AG08396 (cell line): ENCODE data around the gene PDZD2.
"Not testable (repeated sequence)": the region's sequence is repeated elsewhere in the genome, so short reads cannot be mapped to it uniquely, and the experiment has no call there.

Source experiments
- DNase-seq: peaks from one replicate; pipeline ENCODE4 v3.0.0; 2012; ENCODE audit warnings: low spot score, mixed read lengths

The PDZD2 gene

GRCh38 chr5:31934156-31934555 is 295.2 kb downstream of the PDZD2 start:
- no peak for DNase-seq

DNA sequence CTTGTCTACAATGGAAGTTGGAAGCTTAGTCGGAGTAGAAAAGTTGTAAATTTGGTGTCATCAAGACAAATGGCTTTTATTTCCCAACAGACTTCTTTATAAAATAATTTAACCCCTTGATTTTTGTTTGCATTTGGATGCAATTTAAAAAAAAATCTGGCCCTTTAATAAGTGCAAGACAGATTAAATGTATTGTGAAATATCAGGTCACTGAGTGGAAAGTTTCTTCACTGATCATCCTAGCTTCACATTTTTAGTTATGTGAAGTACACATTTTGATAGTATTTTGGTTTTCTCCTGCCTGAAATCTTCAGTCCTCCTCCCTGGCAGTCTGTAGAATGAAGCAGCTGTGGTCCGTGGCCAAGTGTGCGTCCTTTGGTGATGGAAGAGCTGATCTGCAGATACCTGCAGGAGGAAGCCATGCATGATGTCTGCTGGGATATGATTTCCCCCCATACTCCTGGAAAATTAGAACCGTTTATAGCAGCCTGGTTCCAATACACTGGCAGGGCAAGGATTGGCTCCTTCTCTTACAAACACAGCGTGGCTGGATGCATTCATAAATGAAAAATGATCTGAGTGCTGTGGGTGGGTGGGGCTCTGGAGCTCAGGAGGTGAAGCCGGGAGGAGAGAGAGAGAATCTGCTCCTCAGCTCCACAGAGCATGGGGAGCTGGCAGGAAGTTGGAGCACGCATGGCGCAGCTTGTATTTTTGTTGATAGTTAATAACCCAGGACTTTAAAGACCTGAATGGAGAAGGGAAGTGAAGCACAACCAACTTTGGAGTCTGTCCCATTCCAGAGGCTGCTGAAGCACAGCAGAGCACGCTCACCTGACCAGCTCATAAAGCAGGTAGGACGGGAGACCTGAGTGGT is 296.8 kb downstream of the PDZD2 start:
- DNase-seq, result no peak

- DNase-seq, result no peak
These were observed 297.8 kb downstream of the PDZD2 start for GRCh38 chr5:31936683-31937082.

DNA sequence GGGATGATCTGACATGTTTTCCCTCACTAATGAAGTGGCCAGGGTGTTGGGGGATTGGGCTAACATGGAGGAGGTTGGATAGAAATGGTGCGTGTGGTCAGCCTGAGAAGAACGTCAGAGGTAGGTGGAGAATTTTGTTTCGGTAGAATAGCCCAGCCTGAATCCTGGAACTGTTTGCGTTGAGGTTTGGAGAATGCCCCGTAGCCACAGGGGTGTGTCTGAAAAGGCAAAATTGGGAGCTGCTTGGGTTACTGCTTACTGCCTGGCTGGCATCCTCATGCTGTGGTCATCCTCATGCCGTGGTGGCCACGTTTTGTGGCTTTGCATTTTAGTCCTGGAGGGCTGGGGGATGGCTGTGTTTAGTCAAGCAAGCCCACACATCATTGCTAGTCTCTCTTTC is 298.3 kb downstream of the PDZD2 start:
- no peak for DNase-seq

- DNase-seq, result no peak
These were observed 298.8 kb downstream of the PDZD2 start for GRCh38 chr5:31937703-31938102.

DNA sequence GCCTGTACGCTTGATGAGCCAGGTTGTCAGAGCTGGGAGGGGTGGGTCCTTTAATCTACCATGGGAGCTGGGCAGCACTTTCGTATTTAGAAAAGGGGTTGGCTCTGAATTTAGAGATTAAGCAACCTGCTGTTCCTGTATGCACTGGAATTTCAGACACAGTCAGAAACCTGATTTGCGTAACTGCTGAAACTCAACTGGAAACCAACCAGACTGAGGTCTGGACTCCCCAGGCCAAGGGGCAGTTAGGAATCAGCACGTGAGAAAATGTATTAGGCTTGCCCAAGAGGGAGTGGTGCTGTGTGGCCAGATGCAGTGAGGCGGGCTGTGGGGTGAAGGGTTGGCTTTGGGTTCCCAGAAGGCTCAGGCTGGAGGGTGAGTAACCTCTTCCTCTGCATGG is 300.2 kb downstream of the PDZD2 start:
- DNase-seq, result no peak

- no peak for DNase-seq
These were observed 302.3 kb downstream of the PDZD2 start for GRCh38 chr5:31941151-31941755.

DNA sequence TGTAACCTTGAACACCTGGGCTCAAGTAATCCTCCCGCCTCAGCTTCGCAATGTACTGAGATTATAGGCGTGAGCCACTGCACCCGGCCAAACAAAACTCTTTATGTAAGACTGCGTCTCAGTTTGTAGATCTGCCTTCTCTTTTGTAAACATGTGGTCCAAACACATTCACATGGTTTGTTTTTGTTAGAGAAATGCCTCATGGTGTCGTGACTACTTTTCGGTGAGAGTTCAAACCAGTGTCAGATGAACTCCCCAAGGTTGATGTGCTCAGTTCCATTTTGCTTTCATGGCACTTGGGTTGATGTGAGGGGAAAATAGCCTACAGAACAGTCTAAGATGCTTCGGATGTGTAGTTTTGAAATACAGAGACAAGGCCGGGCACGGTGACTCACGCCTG is 303.6 kb downstream of the PDZD2 start:
- peak; percentile 32 for DNase-seq

GRCh38 chr5:31944684-31945445 is 305.9 kb downstream of the PDZD2 start:
- DNase-seq, result no peak

DNA sequence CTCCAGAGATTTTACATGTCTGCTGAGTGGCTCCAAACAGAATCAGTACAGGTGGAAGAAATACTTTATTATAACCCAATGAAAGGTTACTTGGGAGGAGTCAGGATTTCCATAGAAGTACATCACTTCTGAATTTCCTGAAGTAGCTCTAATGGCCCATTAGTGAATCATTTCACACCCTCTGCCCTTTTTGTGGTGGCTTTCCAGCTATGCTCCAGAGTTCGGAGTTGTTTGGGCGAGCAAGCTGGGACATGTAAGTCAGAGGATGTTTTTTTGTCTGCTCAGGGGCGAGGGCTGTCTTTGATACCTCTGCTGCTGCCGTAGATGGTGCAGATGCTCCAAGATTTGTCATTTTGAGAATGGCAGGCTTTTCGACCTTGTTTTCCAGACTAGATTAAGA is 309.1 kb downstream of the PDZD2 start:
- no peak for DNase-seq

DNA sequence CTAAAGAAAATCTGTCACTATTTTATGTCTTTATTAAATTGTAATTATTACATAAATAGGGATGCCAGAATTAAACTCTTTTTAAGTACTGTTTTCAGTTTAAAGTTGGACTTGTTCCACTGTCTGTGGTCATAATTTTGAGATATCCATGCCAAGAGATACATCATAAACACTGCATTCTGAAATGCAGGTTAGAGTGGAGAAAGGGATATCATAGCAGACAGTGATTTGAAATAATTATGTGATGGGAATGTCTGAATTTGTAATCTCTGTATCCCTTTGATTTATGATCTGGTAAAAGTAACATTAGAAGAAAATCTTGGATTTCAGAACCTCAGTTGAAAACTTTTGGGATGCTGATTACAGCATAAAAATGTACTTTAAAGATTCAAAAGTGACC is 313.1 kb downstream of the PDZD2 start:
- DNase-seq, result no peak

GRCh38 chr5:31954091-31954490 is 315.2 kb downstream of the PDZD2 start:
- no peak for DNase-seq

DNA sequence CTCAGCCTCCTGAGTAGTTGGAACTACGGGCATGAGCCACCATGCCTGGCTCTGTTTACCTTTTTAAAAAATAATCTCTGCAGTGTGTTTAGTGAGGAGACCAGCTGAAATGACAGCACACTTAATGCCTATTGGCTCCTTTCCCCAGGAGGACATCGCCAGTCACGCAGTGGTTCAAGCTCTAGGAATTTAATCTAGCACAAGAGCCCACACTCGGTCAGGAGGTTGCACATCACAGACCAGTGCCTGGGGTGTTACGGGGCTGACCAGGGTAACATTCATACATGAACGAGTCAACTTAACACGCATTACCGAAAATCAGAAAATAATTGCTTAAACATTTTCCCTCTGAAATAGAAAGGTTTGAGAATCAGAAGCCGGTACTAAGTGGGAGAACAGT is 318.2 kb downstream of the PDZD2 start:
- DNase-seq, result no peak

DNA sequence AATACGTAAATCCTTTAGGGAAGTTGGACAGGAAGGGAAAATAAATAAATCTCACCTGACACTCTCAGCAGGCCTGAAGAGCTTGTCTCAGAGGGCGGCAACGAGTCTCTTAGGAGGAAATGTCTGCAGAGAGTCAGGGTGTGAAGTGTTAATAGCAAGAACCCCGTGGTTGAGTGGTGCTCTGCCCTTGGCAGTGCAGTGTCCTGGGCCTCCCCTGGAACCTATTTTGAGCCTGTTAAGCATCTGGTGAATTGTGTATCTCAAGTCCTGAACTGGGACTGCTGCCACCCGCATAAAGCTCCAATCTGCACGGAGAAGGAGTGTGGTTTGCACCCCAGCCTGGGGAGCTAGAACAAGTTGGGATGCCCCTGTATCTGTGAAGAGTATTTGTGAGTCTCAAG is 323.4 kb downstream of the PDZD2 start:
- DNase-seq, result no peak

DNA sequence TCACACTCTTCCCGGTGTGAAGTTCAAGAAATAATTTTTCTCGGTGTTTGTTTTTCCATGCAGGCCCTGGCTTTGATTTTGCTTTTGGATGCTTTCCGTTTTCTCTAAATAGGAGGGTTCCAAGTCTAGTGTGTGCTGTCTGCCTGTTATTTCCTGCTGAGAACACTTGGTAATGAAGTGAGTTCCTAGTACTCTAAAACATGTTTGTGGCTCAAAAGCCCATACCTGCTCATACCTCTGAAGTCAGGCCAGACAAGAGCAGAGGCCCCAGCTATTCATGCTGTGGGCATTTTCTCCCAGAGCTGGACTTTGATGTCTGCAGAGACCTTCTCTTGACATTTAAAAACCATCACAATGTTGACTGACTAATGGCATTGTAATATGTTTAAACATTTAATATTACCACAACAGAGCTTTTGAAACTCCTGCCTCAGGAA is 324.0 kb downstream of the PDZD2 start:
- peak; percentile 26 for DNase-seq

DNA sequence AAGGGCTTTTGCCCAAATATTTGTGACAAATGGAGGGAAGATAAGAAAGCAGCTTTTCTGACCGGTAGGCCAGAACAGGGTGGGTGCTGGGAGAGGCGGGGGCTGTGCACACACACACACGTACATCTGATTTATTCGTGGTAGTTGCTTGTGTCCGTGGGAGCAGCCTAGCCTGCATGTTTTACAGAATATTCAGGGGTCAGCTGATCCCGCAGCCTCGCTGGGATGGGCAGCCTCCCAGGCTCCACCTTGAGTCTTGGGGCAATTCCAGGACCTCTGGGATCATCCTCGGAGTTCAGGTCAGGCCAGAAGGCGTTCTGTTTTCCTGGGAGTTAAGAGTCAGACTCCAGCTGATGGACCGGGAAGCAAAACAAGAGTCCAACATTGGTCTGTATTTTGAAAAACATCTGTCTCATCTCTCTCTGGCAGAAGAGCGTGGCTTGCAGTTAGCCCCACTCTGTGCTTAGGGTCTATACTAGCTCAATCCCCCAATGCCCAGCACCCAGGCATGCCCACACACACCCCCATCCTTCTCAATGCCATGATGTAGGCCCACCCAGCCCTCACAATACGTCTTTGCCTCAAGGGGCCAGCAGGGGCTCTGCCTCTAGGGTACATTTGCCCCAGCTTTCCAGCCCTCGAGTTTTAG is 324.6 kb downstream of the PDZD2 start:
- no peak for DNase-seq

- no peak for DNase-seq
These were observed 325.1 kb downstream of the PDZD2 start for GRCh38 chr5:31964007-31964360.

- DNase-seq, result no peak
These were observed 326.3 kb downstream of the PDZD2 start for GRCh38 chr5:31965227-31965626.

DNA sequence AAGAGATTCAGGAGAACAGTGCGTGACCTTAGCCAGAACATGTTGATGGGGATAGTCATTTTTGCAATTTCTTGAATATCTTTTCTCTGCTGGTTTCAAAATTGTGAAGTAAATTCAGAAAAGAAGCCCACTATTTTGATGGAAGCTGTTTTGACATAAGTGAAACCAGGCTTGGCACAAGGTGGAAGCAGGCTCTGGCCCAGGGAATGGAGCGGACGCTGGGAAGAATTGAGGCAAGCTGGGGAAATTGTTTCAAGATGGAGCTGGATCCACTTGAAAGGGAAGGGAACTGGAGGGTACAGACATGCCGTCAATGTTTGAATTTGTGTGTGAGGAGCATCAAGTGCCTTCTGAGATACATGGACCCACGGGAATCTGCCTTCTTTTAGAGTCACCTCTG is 328.0 kb downstream of the PDZD2 start:
- DNase-seq, result no peak

- DNase-seq, result no peak
These were observed 328.5 kb downstream of the PDZD2 start for GRCh38 chr5:31967461-31967860.

GRCh38 chr5:31972558-31972957 is 333.6 kb downstream of the PDZD2 start:
- no peak for DNase-seq

- DNase-seq, result not testable (repeated sequence)
These were observed 336.3 kb downstream of the PDZD2 start for GRCh38 chr5:31975189-31975612.
